ENCODE data around the gene KCTD1. TPM values are rescaled to one million over a fixed set of nuclear protein-coding genes. Genes with fewer than 3 reads are reported as not detected.

KCTD1 gene
- 1.3 TPM for total RNA-seq

- H3K9me3 ChIP-seq = no peaks in the 10 kb centered on the region
- peak within 1 kb of the TSS; percentile 91 to 92 for H3K4me3 ChIP-seq
- DNase-seq (ENCODE audit: low spot score in 2 of 2) = peak; percentile 18 to 89
- TF ChIP-seq CTCF (IDR thresholded peaks at IDR 0.05) = no peak
- intact Hi-C loops (cut with DNase I) = loop anchor here (1.0 to 10.0 kb wide), 4 partner anchors 109 to 456 kb away; partner anchors contain the start of genes SS18 and TAF4B
- H3K4me1 ChIP-seq = peaks cover 3 to 17% of the 10 kb centered on the region in 2 donors
- peak within 1 kb of the TSS; percentile 84 for H3K27ac ChIP-seq
- H3K27me3 ChIP-seq = no peaks in the 10 kb centered on the region
- H3K36me3 ChIP-seq = no peaks in the 10 kb centered on the region
Observed at GRCh38 chr18:26548415-26549262, at the start of gene KCTD1. Gene KCTD1 (minus strand): TSS chr18:26548553. CDS start chr18:26548536, 17 bp downstream.

GRCh38 chr18:26593365-26594320 is 45.3 kb upstream of the KCTD1 start:
- Histone ChIP-seq H3K36me3 (no peaks in the 10 kb centered on the region), H3K27ac (no peak overlapping the region), H3K4me3 (no peak overlapping the region), H3K4me1 (no peaks in the 10 kb centered on the region), H3K27me3 (no peaks in the 10 kb centered on the region), H3K9me3 (no peaks in the 10 kb centered on the region)
- no peak for DNase-seq (ENCODE audit: low spot score in 2 of 2)
- intact Hi-C loops (cut with DNase I) = no loop called here
- TF ChIP-seq CTCF (IDR thresholded peaks at IDR 0.05) = no peak

- TF ChIP-seq CTCF (IDR thresholded peaks at IDR 0.05) = no peak
- no peaks in the 10 kb centered on the region for H3K27me3 ChIP-seq
- no peaks in the 10 kb centered on the region for H3K9me3 ChIP-seq
- H3K27ac ChIP-seq = no peak overlapping the region
- H3K4me3 ChIP-seq = no peak overlapping the region
- no peaks in the 10 kb centered on the region for H3K36me3 ChIP-seq
- DNase-seq (ENCODE audit: low spot score in 2 of 2) = no peak
- no peaks in the 10 kb centered on the region for H3K4me1 ChIP-seq
- intact Hi-C loops (cut with DNase I) = no loop called here
Observed at GRCh38 chr18:26584745-26585144, 36.4 kb upstream of the KCTD1 start.

GRCh38 chr18:26579941-26580618 is 31.7 kb upstream of the KCTD1 start:
- Histone ChIP-seq H3K36me3 (no peaks in the 10 kb centered on the region), H3K27ac (no peak overlapping the region), H3K4me1 (no peaks in the 10 kb centered on the region), H3K4me3 (no peak overlapping the region), H3K9me3 (no peaks in the 10 kb centered on the region), H3K27me3 (no peaks in the 10 kb centered on the region)
- intact Hi-C loops (cut with DNase I) = no loop called here
- TF ChIP-seq CTCF (IDR thresholded peaks at IDR 0.05) = no peak
- DNase-seq (ENCODE audit: low spot score in 2 of 2) = no peak

GRCh38 chr18:26575865-26576217 is 27.5 kb upstream of the KCTD1 start:
- no peaks in the 10 kb centered on the region for H3K9me3 ChIP-seq
- DNase-seq (ENCODE audit: low spot score in 2 of 2) = no peak
- no peaks in the 10 kb centered on the region for H3K36me3 ChIP-seq
- H3K4me3 ChIP-seq = peak overlapping the region; percentile 29 to 62
- intact Hi-C loops (cut with DNase I) = no loop called here
- H3K27ac ChIP-seq = no peak overlapping the region
- H3K4me1 ChIP-seq = no peaks in the 10 kb centered on the region
- H3K27me3 ChIP-seq = no peaks in the 10 kb centered on the region
- TF ChIP-seq CTCF (IDR thresholded peaks at IDR 0.05) = no peak
